AG09319 (cell line): ENCODE measurements around the gene IRX3.

Experiments
- DNase-seq: peaks from one replicate; pipeline ENCODE4 v3.0.0-alpha.2; 2010; ENCODE audit warnings: low read depth; ENCODE audit errors: extremely low read depth
- CTCF ChIP-seq: IDR thresholded peaks from 2 replicates; pipeline ENCODE4 v1.5.1; 2011; ENCODE audit warnings: low read depth, mild to moderate bottlenecking, inconsistent platforms, low read length, moderate library complexity

IRX3 gene

GRCh38 chr16:54281535-54282201 is 4.9 kb downstream of the IRX3 start:
- no peak for DNase-seq
- TF ChIP-seq CTCF: no peak

GRCh38 chr16:54280751-54281150 is 5.8 kb downstream of the IRX3 start:
- TF ChIP-seq CTCF: no peak
- DNase-seq: no peak

- no peak for DNase-seq
Measured at GRCh38 chr16:54277845-54278703, 8.5 kb downstream of the IRX3 start.

GRCh38 chr16:54275956-54276355 is 10.6 kb downstream of the IRX3 start:
- DNase-seq: no peak
- TF ChIP-seq CTCF: no peak

More at GRCh38 chr16:54277845-54278703, 8.5 kb downstream of the IRX3 start:
- TF ChIP-seq CTCF: no peak

GRCh38 chr16:54273566-54273965 is 13.0 kb downstream of the IRX3 start:
- DNase-seq: no peak
- no peak for TF ChIP-seq CTCF

GRCh38 chr16:54270711-54271110 is 15.9 kb downstream of the IRX3 start:
- no peak for TF ChIP-seq CTCF
- no peak for DNase-seq

GRCh38 chr16:54269461-54269860 is 17.1 kb downstream of the IRX3 start:
- no peak for TF ChIP-seq CTCF
- no peak for DNase-seq
